Measurements from ENCODE around the gene RCSD1.
"Not testable (repeated sequence)": the region's sequence is repeated elsewhere in the genome, so short reads cannot be mapped to it uniquely, and the experiment has no call there.

The RCSD1 gene

DNA sequence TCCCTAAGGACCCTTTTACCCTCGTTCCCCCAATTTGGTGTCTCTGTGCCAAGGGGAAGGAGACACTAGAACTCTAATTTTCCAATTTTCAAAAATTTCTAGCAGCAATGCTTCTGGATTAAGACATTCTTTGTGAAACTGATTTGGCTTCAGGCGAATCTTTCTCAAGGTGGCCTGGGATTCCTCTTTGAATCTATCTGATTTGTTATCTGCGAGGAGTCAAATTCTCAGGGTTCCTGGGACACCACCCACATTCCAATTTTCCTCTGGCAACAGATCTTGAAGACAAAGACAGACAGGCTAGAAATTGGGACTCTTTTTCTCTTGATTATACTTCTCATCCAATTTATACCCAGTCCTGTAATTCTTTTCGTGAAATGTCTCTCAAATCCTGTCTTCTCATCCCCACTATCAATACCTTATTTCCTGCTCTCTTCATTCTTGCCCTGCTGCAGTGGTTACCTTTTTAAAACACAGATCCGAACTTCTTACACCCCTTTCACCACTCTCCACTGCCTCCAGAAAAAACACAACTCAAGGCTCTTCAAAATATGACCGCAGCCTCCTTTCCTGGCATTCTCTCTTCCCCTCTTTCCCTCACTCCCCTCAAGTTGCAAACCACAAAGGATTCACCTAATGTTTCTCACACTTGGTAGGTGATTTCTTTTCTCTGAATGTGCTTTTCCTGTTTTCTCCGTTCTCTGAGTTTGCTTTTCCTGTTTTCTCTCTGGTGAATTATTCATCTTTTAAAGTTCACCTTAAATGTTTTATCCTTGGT is 89.1 kb downstream of the RCSD1 start:
- DNase-seq, result no peak

DNA sequence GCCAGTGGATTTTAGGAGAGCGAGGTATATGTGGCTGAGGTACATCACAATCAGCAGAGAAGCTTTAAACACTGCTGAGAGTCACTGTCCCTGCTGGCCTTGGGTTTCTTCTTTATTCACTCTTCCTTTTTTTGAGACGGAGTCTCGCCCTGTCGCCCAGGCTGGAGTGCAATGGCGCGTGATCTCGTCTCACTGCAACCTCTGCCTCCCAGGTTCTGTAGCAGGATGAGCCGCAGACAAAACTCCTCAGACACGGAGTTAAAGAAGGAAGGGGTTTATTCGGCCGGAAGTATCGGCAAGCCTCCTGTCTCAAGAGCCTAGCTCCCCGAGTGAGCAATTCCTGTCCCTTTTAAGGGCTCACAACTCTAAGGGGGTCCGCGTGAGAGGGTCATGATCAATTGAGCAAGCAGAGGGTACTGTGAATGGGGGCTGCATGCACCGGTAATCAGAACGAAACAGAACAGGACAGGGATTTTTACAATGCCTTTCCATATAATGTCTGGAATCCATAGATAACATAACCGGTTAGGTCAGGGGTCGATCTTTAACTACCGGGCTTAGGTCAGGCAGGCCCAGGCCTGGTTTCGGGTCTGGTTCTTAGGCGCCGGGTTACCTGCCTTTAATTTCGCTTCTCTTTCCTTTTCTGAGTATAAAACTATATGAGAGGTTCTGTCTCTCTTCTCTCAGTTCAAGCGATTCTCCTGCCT is 89.8 kb downstream of the RCSD1 start:
- DNase-seq, result not testable (repeated sequence)

DNA sequence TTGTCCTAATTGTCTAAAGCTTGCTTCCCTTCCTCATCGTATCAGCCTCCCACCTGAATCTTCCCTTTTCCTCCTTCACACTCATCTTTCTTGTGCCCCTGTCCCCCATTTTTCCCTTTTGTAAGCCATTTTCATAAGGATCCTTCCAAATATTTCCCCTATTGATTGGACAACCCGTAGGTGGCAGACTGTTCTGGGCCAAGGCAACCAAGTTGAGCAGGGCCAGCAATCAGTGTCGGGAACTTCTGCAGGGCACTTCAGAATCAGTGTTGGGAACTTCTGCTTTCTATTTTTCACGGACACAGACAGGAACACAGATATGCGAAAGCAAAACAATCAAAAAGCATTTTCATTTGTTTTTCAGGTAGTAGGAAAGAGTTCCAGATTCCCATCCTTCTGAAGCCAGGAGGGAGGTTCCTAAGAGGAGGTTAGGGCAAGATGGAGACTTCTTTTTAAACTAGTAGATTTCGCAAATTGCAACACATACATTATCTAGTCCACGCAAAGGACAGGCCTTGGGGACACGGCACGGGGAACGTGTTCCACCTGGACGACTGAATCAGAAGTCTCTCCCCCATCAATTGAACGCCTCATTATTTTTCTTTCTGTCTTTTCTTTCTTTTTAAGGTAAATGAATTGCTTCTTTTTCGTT is 91.1 kb downstream of the RCSD1 start:
- DNase-seq, result peak; percentile 48

DNA sequence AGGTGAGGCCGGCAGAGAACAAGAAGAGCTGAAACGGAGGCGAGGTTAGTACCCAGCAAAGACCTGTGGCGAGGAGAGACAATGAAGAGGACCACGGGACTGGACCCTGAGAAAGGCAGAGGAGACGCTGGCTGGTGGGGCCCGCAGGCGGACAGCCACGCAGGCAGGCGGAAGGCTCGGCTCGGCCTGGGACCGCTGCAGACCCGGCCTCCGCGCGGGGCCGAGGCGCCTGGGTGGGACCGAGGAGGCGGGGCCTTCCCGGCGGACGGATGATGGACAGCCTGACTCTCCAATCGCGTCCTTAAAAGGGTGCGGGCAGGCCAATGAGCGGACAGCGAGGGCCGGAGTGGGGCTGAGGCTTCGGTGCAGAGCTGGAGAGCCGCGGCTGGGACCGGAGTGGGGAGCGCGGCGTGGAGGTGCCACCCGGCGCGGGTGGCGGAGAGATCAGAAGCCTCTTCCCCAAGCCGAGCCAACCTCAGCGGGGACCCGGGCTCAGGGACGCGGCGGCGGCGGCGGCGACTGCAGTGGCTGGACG is 91.7 kb downstream of the RCSD1 start, which contains the start of gene MPZL1:
TSS of gene MPZL1 (plus strand) at position 366 of the 535 bp plus-strand sequence. CDS start 170 bp downstream, outside the sequence.
- peak; percentile 95 for DNase-seq

DNA sequence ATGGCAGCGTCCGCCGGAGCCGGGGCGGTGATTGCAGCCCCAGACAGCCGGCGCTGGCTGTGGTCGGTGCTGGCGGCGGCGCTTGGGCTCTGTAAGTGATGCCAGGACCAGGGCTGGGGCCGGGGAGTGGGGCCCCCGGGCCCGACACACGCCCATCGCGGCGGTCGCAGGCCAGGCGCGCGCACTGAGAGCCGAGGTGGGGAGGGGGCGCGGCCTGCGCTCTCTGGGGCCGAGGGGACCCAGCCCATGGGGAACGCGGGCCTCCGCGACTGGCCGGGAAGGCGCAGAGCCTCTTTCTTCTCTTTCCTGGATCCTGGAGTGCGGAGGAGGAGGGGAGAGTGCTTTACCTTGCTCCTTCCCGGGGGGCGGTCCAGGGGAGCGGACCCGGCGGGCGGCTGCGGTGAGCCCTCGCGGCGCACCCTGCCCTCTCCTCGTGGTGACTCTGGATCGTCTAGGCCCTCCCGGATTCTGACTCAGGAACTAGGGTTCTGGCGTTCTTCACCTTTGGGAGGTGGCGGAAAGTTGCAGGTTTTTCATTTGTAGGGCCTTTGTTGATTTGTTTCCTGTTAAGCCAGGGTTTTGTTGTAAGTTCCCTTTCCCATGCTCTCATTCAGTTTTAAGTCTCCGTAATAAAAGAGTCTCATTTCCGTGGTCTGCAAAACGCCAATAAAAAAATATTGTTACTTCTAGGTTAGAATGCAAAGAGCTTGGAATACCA is 92.3 kb downstream of the RCSD1 start:
- DNase-seq, result peak; percentile 71

DNA sequence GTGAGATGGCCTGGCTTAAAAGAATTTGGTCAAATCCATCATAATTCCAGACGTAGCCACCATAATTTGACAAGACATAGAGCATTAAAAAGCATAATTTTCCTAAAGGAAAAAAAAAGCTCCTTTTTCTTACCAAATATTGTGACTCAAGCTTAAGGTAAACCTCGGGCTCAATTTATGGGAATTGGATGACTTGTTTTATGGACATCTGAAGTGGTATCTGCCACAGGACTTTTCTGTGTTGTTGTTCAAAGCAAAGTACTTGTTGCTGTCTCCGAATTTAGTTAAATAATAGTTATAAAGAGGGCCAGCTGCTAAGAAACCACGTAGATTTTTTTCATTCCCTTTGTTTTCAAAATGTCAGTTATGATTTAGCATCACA is 92.8 kb downstream of the RCSD1 start:
- DNase-seq, result no peak

DNA sequence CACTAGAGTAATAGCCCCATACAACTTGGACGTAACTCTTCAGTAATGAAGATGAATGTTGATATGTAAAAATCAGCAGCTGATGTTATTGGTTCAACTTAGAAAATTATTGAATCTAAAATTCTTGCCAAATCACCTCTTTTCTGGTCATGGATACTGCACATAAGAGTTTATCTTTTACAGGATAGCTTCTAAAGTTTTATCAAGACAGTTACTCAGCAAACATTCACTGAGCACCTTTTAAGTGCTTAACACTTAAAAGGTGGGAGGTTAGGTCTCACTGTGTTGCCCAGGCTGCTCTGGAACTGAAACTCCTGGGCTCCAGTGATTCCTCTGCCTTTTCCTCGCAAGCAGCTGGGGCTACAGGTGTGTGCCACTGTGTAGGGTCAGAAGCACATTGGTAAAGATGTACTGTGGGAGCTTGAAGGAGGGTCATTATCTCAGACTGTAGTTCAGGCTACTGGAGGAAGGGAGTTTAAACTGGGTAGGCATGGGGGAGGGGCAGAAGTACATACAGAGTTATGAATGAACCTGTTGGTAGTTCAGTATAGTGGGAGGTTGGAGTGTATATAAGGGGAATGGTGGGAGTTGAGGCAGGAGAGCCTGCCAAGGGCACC is 93.8 kb downstream of the RCSD1 start:
- no peak for DNase-seq

DNA sequence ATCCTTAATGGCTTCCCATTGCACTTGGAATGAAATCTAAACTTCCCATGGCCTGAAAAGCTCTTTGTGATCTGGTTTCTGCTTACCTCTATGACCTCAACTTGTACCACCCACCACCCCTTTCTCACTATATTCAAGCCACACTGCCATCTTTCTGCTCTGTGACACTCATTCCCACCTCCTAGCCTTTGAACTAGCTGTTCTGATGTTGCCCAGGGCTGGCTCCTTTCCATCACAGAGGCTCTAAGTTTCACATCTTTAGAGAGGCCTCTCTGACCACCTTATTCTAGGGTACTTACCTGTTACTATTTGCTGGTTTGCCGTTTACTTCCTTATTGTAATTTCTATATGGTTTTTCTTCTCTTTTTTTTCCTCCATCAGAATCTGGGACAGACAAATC is 96.0 kb downstream of the RCSD1 start:
- DNase-seq, result no peak

DNA sequence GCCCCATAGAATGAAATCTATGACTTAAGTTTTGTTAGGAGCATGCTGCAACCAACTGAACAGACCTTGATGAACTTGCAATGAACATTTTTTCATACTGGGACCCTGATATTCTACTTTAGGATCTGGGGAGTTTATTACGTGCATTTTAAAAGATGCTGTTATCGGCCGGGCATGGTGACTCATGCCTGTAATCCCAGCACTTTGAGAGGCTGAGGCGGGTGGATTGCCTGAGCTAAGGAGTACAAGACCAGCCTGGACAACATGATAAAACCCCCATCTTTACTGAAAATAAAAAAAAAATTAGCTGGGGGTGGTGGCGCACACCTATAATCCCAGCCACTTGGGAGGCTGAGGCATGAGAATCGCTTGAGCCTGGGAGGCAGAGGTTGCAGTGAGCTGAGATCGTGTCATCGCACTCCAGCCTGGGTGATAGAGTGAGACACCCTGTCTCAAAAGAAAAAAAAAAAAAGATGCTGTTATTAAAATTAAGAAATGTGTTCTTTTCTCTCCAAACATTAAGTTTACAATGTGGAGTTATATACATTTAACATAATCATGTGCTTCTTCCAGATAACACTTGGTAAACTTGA is 98.9 kb downstream of the RCSD1 start:
- no peak for DNase-seq

DNA sequence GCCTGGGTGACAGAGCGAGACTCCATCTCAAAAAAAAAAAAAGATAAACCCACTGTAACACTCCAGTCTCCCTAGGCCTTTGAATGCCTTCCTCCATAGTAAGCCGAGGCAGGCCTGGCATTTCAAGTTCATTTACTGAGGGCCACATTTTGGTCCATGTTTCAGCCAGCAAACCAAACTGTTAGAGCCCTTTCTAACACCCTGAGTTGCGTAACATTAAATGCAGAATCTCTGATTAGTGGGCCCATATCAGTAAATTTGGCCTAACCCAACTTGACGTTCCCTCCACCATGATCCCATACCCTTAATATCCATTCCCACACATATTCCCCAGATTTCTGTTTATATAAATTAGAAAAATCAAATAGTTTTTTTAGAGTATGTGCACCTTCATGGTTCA is 104.2 kb downstream of the RCSD1 start:
- no peak for DNase-seq

DNA sequence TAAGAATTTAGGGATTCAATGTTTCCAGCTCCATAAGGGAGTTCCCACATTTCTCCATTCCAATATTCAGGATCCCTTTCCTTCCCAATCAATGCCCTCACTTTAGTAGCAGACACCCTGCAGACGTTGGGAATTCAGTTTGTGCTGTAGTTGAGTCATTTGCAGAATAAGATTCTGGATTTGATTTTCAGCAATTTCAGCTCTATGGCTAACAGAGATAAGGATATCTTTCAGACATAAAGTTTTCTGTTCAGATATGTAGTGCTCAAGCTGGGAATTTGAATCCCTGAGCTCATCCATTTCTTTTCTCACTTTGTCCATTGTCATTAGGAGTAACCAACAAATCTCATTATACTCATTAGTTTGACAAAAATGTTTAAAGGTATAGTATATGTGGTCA is 104.8 kb downstream of the RCSD1 start:
- DNase-seq, result no peak

DNA sequence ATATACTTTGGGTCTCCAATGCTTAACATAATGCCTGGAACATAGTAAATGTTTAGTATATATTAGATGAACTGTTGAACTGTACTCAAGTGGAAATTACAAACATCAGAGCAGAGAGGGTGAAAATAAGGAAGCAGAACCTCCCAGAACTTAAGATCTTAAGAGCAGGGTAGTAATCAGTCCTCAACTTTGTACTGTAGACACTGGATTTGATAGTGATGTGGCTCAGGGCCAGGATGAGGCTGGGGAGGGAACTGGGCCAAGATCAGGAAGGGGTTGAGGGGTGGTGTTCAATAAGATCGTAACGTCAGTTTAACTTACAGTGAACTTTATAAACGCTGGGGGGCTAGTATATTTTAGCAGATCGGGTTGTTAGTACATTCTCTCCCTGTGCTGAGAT is 107.1 kb downstream of the RCSD1 start:
- no peak for DNase-seq

DNA sequence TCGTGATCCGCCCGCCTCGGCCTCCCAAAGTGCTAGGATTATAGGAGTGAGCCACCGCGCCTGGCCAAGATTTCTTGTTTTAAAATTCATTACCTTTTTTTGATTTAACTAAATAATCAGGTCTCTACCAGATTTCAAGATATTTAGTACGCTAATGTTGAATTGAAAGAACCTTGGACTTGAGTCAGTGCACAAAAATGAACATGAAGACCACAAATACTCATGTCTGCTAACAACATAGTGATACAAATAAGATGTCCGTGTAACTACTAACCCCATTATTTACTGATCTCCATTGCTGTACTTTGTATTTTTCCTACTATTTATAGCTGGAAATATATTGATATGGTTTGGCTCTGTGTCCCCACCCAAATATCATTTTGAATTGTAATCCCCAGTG is 108.1 kb downstream of the RCSD1 start:
- no peak for DNase-seq

DNA sequence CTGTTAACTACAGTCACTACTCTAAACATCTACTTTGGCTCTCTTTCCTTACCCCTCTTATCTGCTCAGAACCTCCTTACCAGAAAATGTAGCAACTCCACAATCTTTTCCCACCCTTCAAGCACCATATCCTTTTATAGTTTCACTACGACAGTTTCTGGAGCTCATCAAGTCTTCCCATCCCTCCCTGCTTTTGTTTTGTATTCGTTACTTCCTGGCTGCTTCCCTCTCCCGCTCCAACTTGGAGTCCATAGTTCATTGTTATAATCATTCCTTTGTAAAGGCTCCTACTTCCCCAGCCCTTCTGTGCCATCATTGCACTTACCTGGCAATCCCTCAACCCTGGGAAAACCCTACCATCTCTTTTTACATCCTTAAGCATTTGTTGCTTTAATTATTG is 109.7 kb downstream of the RCSD1 start:
- DNase-seq, result no peak

DNA sequence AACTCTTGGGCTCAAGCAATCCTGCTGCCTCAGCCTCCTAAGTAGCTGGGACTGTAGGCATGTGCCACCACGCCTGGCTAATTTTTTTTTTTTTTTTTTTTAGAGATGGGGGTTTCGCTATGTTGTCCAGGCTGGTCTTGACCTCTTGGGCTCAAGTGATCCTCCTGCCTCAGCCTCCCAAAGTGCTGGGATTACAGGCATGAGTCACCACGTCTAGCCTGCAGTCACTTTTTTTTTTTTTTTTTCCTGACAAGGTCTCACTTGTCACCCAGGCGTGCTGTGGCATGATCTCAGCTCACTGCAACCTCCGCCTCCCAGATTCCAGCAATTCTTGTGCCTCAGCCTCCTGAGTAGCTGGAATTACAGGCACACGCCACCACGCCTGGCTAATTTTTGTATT is 111.1 kb downstream of the RCSD1 start:
- DNase-seq, result not testable (repeated sequence)

DNA sequence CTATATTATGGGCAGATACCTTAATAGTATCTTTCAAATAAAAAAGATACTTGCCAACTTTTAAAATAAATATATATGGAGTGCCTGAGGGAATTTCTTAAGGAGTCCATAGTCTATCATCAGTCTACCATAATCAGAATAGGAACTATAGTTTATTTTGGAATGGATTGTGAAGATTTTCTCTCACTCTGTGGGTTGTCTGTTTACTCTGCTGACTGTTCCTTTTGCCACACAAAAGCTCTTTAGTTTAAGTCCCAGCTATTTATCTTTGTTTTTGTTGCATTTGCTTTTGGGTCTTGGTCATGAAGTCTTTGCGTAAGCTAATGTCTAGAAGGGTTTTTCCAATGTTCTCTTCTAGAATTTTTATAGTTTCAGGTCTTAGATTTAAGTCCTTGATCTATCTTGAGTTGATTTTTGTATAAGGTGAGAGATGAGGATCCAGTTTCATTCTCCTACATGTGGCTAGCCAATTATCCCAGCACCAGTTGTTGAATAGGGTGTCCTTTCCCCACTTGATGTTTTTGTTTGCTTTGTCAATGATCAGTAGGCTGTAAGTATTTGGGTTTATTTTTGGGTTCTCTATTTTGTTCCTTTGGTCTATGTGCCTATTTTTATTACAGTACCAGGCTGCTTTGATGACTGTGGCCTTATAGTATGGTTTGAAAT is 112.5 kb downstream of the RCSD1 start:
- DNase-seq, result peak; percentile 21

DNA sequence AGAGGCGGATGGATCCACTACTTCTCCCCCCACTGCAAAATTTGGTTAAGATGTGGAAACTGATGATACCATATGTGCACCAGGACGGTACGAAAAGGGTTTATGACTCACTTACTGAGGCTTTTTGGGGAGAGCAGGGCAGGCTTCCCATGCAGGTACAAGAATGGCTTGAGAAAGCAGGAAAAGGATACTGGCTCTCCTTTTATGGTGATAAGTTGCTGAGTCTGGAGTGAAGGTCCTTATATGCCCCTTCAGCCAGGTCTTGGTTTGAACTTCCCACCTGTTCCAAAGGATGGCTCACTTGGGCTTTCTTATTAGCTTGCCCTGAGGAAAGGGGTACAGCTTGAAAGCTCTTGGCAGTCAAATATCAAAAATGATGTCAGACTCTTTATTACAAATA is 114.9 kb downstream of the RCSD1 start:
- DNase-seq, result no peak

DNA sequence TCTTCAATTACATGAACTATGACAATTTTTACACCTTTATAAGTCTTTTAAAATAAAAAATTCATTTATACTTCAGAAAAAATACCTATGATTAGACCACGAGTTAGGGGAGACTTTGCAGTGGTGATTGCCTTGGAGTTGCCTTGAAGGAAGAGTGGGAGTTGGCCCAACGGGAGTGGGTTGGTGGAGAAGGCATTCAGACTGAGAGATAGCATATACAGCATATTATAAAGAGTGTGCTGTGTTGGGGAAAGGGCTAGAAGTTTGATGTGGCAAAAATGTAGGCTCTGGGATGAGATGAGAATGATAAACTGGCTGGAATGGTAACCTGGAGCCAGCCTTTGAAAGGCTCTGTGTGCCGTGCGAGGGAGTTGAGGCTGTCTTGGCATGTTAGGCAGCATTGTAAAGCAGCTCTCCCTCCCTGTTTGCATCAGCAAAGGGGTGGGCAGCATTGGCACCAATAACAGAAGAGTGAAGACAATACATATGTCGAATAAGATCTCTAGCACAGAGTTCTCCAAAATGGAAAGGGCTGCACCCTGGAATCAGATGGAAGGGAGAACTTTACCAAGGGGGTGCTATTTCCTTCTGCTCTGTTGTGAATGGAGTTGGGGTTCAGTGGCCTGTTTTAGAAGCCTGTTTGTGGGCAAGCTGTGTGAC is 116.1 kb downstream of the RCSD1 start:
- DNase-seq, result no peak

DNA sequence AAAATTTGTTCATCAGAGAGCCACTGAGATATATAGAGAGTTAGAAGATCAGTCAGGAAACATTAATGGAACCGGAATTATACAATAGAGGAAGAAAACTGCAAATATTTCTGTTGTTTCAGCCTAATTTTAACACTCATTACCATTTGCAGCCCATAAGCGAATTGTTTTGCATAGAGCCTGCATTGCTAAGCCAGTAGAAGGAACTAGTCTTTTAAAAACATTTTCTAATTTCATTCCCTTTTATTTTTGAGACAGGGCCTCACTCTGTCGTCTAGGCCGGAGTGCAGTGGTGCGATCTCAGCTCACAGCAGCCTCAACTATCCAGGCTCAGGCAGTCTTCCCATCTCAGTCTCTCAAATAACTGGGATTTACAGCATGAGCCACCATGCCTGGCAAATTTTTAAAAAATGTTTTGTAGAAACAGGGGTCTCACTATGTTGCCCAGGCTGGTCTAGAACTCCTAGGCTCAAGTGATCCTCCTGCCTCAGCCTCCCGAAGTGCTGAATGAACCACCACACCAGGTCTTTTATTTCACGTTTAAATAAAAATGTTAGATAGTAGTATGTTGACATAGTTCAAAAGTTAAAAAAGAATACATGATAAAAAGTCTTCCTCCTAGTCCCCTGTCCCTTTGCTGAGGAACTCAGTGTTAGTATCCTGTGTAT is 117.1 kb downstream of the RCSD1 start:
- DNase-seq, result no peak

DNA sequence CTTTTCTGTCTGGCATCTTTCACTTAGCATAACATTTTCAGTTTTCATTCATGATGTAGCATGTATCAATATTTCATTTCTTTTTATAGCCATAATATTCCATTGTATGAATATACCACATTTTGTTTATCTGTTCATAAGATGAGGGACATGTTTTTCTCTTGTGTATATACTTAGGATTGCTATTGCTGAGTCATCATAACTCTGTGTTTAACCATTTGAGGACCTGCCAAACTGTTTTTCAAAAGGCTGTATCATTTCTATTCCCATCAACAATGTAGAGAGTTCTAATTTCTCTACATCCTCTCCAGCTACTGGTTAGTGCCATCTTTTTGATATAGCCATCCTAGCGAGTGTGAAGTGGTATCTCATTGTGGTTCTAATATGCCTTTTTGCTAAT is 118.0 kb downstream of the RCSD1 start:
- DNase-seq, result no peak

Data from NCI-H345 (cell line).